Measurements from ENCODE around the gene MTX3.

Gene MTX3

DNA sequence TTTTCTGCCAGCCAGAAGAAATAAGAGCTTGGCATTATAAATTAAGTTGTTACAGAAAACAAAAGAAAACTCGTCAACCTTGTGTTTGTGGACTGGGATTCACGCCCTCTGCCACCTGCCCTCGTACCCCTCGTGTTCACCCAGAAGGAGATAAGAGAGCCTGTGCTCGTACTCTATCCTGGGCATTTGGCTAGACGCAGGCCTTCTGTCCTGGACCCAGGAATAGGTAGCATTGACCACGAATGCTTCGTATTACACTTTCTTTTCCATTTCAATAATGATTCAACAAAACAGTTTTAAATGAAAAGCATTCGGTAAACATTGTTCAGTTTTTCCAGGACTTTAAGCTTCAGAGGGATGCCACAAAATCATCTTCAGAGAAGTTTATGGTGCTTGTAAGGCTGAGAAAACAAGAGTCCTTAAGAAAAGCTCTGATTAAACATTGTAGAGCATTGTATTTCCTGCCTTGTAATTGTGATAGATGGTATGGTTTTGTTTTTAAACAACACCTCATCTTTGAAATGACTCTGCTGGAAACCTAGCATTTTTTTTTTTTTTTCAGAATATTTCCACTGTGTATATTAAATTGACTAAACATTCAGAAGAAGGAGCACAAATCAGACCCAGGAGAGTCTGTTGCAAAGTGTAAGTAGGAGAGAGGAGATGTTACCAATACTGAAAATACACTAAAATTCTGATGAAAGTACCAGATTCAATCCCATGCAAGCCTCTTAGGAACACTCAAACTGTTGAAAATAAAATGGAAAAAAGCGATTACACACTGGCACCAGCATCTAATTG lies 27.6 kb downstream of the MTX3 start:
- peak overlapping the region; percentile 63 for H3K4me3 Mint-ChIP-seq
- DNase-seq (ENCODE audit: low spot score in 2 of 2) (no peak), ATAC-seq (peak; percentile 84)
- peaks cover 41% of the 10 kb centered on the region for H3K4me1 Mint-ChIP-seq
- no peaks in the 10 kb centered on the region for H3K9me3 Mint-ChIP-seq
- peak overlapping the region; percentile 94 for H3K27ac Mint-ChIP-seq
- H3K36me3 Mint-ChIP-seq = peaks cover 15% of the 10 kb centered on the region

- no peaks in the 10 kb centered on the region for H3K9me3 Mint-ChIP-seq
- DNase-seq (ENCODE audit: low spot score in 2 of 2) (peak; percentile 39 to 79), ATAC-seq (peak; percentile 98)
- H3K36me3 Mint-ChIP-seq = peaks cover 15% of the 10 kb centered on the region
- H3K27ac Mint-ChIP-seq = peak overlapping the region; percentile 94
- peak overlapping the region; percentile 63 for H3K4me3 Mint-ChIP-seq
- H3K4me1 Mint-ChIP-seq = peaks cover 38% of the 10 kb centered on the region
These were observed 28.4 kb downstream of the MTX3 start for GRCh38 chr5:79962575-79963222.

- peaks cover 15% of the 10 kb centered on the region for H3K36me3 Mint-ChIP-seq
- peak overlapping the region; percentile 94 for H3K27ac Mint-ChIP-seq
- H3K9me3 Mint-ChIP-seq = no peaks in the 10 kb centered on the region
- H3K4me3 Mint-ChIP-seq = peak overlapping the region; percentile 63
- DNase-seq (ENCODE audit: low spot score in 2 of 2) = no peak
- ATAC-seq = no peak
- H3K4me1 Mint-ChIP-seq = peaks cover 35% of the 10 kb centered on the region
These were observed 29.1 kb downstream of the MTX3 start for GRCh38 chr5:79961716-79962574.

- no peak overlapping the region for H3K27ac Mint-ChIP-seq
- H3K4me3 Mint-ChIP-seq = no peak overlapping the region
- DNase-seq (ENCODE audit: low spot score in 2 of 2) (no peak), ATAC-seq (no peak)
- peaks cover 15% of the 10 kb centered on the region for H3K36me3 Mint-ChIP-seq
- peaks cover 28% of the 10 kb centered on the region for H3K4me1 Mint-ChIP-seq
- no peaks in the 10 kb centered on the region for H3K9me3 Mint-ChIP-seq
These were observed 31.7 kb downstream of the MTX3 start for GRCh38 chr5:79959407-79959806.

DNA sequence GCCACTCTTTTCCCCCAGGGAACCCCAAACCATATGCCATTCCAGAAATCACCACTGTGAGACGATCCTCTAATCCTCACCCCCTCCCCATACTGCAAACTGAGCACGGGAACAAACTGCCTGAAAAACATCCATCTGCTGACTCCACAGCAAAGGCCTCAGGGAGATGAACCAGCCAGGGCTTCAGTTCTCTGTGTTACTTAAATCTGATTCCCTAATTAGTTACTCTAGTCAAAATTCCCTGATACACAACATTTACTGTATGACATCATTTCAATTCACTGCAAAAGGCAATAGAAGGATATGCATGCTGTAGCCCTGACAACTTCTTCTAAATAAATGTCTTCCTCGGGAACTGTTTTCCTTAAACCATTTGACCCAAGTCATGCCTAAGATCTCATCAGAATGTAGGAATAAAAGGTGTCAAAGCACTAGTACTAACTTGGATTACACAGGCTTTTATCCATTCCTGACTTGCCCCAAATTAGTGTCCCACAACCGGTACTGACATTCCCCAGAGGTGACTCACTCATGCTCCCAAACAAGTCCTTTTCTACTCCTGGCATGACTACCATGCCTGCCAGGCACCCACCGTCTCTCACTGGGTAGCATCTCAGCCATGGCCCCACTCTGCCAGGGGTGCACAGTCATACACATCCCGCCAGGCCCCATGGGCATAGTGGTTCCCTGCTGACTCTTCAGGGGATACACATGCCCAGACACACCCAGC lies 35.0 kb downstream of the MTX3 start:
- DNase-seq (ENCODE audit: low spot score in 2 of 2) (no peak), ATAC-seq (peak; percentile 42)
- peaks cover 6% of the 10 kb centered on the region for H3K9me3 Mint-ChIP-seq
- H3K4me3 Mint-ChIP-seq = no peak overlapping the region
- H3K4me1 Mint-ChIP-seq = no peaks in the 10 kb centered on the region
- H3K36me3 Mint-ChIP-seq = no peaks in the 10 kb centered on the region
- H3K27ac Mint-ChIP-seq = peak overlapping the region; percentile 38

- H3K4me3 Mint-ChIP-seq = no peak overlapping the region
- no peaks in the 10 kb centered on the region for H3K36me3 Mint-ChIP-seq
- DNase-seq (ENCODE audit: low spot score in 2 of 2) = no peak
- no peak for ATAC-seq
- no peak overlapping the region for H3K27ac Mint-ChIP-seq
- peaks cover 6% of the 10 kb centered on the region for H3K9me3 Mint-ChIP-seq
- H3K4me1 Mint-ChIP-seq = no peaks in the 10 kb centered on the region
These were observed 35.6 kb downstream of the MTX3 start for GRCh38 chr5:79955356-79955895.

DNA sequence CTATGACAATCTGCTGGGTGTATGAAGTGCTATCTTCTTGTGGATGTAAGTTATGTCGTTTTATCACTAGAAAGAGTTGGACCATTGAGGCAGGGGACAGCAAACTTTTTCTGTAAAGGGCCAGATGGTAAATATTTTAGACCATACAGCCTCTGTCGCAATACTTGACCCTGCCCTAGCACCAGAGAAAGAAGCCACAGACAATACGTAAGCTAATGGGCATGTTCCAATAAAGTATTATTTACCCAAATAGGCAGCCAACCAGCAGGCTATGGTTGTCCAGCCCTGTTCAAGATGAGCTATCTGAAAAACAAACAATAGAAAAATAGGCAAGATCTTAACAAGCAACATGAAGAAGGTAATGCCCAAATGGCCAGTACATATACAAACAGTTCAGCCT lies 36.4 kb downstream of the MTX3 start:
- Mint-ChIP-seq H3K36me3 (no peaks in the 10 kb centered on the region), H3K27ac (no peak overlapping the region), H3K4me3 (no peak overlapping the region), H3K9me3 (peaks cover 6% of the 10 kb centered on the region), H3K4me1 (no peaks in the 10 kb centered on the region)
- no peak for ATAC-seq
- no peak for DNase-seq (ENCODE audit: low spot score in 2 of 2)

- H3K4me3 Mint-ChIP-seq = no peak overlapping the region
- no peak overlapping the region for H3K27ac Mint-ChIP-seq
- no peaks in the 10 kb centered on the region for H3K4me1 Mint-ChIP-seq
- no peaks in the 10 kb centered on the region for H3K36me3 Mint-ChIP-seq
- H3K9me3 Mint-ChIP-seq = peaks cover 3% of the 10 kb centered on the region
- no peak for DNase-seq (ENCODE audit: low spot score in 2 of 2)
- ATAC-seq = no peak
These were observed 43.5 kb downstream of the MTX3 start for GRCh38 chr5:79947567-79947966.

DNA sequence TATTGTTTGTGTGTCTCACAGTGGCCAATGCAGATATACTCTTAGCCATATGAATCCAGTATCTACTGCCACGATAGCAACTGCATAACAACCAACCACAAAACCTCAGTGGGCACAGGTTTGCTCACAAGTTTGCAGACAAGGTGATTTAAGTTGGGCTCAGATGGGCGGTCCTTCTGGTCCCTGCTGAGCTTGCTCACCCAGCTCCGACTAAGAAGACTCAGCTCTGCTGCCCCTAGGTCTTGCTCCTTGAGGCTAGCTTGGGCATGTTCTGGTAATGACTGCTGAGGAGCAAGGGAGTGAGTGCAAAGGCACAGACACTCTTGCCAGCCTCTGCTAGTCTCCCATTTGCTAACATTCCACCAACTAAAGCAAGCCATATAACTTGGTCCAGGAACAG lies 52.6 kb downstream of the MTX3 start:
- Mint-ChIP-seq H3K4me1 (peaks cover 8% of the 10 kb centered on the region), H3K27ac (no peak overlapping the region), H3K36me3 (no peaks in the 10 kb centered on the region), H3K4me3 (no peak overlapping the region), H3K9me3 (no peaks in the 10 kb centered on the region)
- ATAC-seq (peak; percentile 96), DNase-seq (ENCODE audit: low spot score in 2 of 2) (peak; percentile 19 to 78)

- no peak overlapping the region for H3K4me3 Mint-ChIP-seq
- peaks cover 8% of the 10 kb centered on the region for H3K4me1 Mint-ChIP-seq
- DNase-seq (ENCODE audit: low spot score in 2 of 2) = no peak
- no peak for ATAC-seq
- no peaks in the 10 kb centered on the region for H3K36me3 Mint-ChIP-seq
- no peaks in the 10 kb centered on the region for H3K9me3 Mint-ChIP-seq
- no peak overlapping the region for H3K27ac Mint-ChIP-seq
These were observed 54.3 kb downstream of the MTX3 start for GRCh38 chr5:79936646-79937216.

GRCh38 chr5:79936002-79936645 lies 54.9 kb downstream of the MTX3 start:
- H3K36me3 Mint-ChIP-seq = no peaks in the 10 kb centered on the region
- no peak for ATAC-seq
- no peak for DNase-seq (ENCODE audit: low spot score in 2 of 2)
- H3K27ac Mint-ChIP-seq = no peak overlapping the region
- H3K4me1 Mint-ChIP-seq = peaks cover 8% of the 10 kb centered on the region
- H3K4me3 Mint-ChIP-seq = no peak overlapping the region
- H3K9me3 Mint-ChIP-seq = no peaks in the 10 kb centered on the region

GRCh38 chr5:79934681-79935080 lies 56.4 kb downstream of the MTX3 start:
- H3K4me3 Mint-ChIP-seq = no peak overlapping the region
- DNase-seq (ENCODE audit: low spot score in 2 of 2) (no peak), ATAC-seq (no peak)
- H3K36me3 Mint-ChIP-seq = no peaks in the 10 kb centered on the region
- H3K27ac Mint-ChIP-seq = no peak overlapping the region
- H3K4me1 Mint-ChIP-seq = peaks cover 8% of the 10 kb centered on the region
- no peaks in the 10 kb centered on the region for H3K9me3 Mint-ChIP-seq

DNA sequence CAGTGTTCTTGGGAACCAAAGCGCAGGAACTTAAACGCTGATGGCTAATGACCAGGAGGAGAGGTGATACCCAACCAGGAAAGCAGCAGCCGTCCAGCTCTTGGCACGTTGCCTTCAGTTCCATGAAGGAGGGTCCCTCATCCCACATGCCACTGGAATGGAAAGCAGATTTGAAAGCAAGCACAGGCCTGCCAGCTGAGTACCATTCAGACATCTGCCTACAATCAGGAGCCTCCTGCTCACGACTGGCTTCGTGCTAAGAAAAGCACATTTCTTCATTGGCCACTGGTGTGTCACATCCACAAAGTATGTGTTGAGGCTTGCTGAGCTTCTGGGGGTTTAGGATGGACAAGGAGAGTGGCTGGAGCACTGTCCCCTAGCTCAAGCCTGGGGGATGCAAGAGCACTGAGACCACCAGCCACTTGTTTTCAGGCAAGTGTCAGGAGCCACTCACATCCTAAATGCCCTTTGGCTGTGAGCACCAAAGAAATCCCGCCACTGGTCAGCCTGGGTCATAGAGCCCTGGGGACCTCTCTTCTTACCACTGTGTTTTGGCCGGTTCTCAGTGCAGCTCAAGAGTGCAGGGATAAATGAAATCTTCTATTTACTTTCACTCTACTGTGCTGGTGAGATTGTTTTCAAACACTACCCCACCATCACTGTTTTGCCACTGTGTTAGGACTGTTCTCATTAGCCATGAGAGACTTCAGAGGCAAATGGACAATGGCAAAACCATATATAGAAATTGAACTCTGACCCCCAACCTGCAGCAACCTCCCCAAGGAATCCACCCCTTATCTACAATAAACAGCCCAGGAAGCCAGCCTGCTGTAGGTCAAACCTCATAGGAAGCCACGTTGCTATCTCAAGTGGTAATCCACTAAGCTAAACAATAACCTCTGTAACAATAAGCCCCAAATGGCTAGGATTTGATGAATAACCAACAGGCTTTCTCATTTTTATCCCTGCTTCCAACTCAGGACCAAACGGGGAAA lies 58.3 kb downstream of the MTX3 start:
- H3K4me3 Mint-ChIP-seq = no peak overlapping the region
- no peak for DNase-seq (ENCODE audit: low spot score in 2 of 2)
- H3K9me3 Mint-ChIP-seq = no peaks in the 10 kb centered on the region
- no peak for ATAC-seq
- no peak overlapping the region for H3K27ac Mint-ChIP-seq
- no peaks in the 10 kb centered on the region for H3K36me3 Mint-ChIP-seq
- no peaks in the 10 kb centered on the region for H3K4me1 Mint-ChIP-seq
